Type B pancreatic cell (in vitro differentiated cells): ENCODE results near the gene PRICKLE2. TPM values are rescaled to one million over a fixed set of nuclear protein-coding genes. Genes with fewer than 3 reads are reported as not detected.

Experiments used
- DNase-seq: peaks from one replicate; pipeline ENCODE4 v3.0.0; 2021; ENCODE audit warnings: mixed read lengths; ENCODE audit not compliant: unreplicated experiment; ENCODE audit errors: extremely low spot score
- H3K27ac Mint-ChIP-seq: 2 replicates; pipeline ENCODE4 v1.8.0; 2021; ENCODE audit warnings: mild to moderate bottlenecking, mixed read lengths
- H3K27me3 Mint-ChIP-seq: 2 replicates; pipeline ENCODE4 v1.8.0; 2021; ENCODE audit warnings: mixed read lengths
- H3K36me3 Mint-ChIP-seq: 2 replicates; pipeline ENCODE4 v1.8.0; 2021; ENCODE audit warnings: mixed read lengths
- H3K4me1 Mint-ChIP-seq: one replicate; pipeline ENCODE4 v1.8.0; 2021; ENCODE audit warnings: mixed read lengths; ENCODE audit not compliant: unreplicated experiment
- H3K4me3 Mint-ChIP-seq: 2 replicates; pipeline ENCODE4 v1.8.0; 2021; ENCODE audit warnings: mild to moderate bottlenecking, mixed read lengths
- H3K9me3 Mint-ChIP-seq: 2 replicates; pipeline ENCODE4 v1.8.0; 2021; ENCODE audit warnings: mixed read lengths
- total RNA-seq: library from RNA; stranded (reverse); gene quantifications from 2 replicates; pipeline ENCODE4 v1.2.1, GENCODE V29; 2021; ENCODE audit warnings: low replicate concordance
- TF ChIP-seq, protein P1 (sequence below): fragments of 200-600 bp; sonication (generic); conservative IDR thresholded peaks from 2 replicates; pipeline ENCODE4 v1.5.0; 2021; ENCODE audit warnings: antibody characterized with exemption, mild to moderate bottlenecking

PRICKLE2 gene
- total RNA-seq, 1 donor from 2014 or later: 23.6 TPM

DNA sequence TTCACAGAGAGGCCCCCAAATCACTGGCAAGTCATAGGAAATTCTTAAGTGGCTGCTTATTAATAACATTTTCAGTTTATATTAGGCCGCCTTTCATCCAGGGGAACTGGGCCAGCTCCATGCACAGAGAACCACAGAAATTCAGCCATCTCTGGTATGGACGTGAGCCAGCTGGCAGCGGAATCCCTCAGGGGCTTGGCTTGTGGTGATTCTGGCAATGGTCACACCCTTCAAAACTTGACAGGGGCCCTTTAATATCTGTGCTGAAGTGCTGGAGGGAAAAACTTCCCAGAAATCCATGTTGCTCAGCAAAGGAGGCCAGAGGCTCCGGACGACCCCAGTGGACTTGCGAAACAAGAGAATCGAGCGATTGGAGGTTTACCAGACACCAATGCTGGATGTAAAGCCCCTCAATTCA is 11.3 kb downstream of the PRICKLE2 start:
- H3K27ac Mint-ChIP-seq: peak overlapping the region; percentile 50
- H3K4me3 Mint-ChIP-seq: peak overlapping the region; percentile 42

GRCh38 chr3:64213224-64213878 is 11.9 kb downstream of the PRICKLE2 start:
- TF ChIP-seq, protein P1, sequence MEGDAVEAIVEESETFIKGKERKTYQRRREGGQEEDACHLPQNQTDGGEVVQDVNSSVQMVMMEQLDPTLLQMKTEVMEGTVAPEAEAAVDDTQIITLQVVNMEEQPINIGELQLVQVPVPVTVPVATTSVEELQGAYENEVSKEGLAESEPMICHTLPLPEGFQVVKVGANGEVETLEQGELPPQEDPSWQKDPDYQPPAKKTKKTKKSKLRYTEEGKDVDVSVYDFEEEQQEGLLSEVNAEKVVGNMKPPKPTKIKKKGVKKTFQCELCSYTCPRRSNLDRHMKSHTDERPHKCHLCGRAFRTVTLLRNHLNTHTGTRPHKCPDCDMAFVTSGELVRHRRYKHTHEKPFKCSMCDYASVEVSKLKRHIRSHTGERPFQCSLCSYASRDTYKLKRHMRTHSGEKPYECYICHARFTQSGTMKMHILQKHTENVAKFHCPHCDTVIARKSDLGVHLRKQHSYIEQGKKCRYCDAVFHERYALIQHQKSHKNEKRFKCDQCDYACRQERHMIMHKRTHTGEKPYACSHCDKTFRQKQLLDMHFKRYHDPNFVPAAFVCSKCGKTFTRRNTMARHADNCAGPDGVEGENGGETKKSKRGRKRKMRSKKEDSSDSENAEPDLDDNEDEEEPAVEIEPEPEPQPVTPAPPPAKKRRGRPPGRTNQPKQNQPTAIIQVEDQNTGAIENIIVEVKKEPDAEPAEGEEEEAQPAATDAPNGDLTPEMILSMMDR: no peak
- no peak overlapping the region for H3K27ac Mint-ChIP-seq

More for the DNA sequence above, 11.3 kb downstream of the PRICKLE2 start:
- no peaks in the 10 kb centered on the region for H3K9me3 Mint-ChIP-seq
- H3K4me1 Mint-ChIP-seq: peaks cover 45% of the 10 kb centered on the region
- H3K27me3 Mint-ChIP-seq: no peaks in the 10 kb centered on the region
- H3K36me3 Mint-ChIP-seq: peaks cover 4% of the 10 kb centered on the region
- TF ChIP-seq, protein P1: no peak
- DNase-seq: no peak

GRCh38 chr3:64209866-64210621 is 15.2 kb downstream of the PRICKLE2 start:
- H3K27me3 Mint-ChIP-seq: no peaks in the 10 kb centered on the region
- no peak for DNase-seq
- peaks cover 4% of the 10 kb centered on the region for H3K36me3 Mint-ChIP-seq
- no peak overlapping the region for H3K4me3 Mint-ChIP-seq
- H3K4me1 Mint-ChIP-seq: peaks cover 36% of the 10 kb centered on the region
- H3K9me3 Mint-ChIP-seq: no peaks in the 10 kb centered on the region
- TF ChIP-seq, protein P1: no peak
- no peak overlapping the region for H3K27ac Mint-ChIP-seq

More at GRCh38 chr3:64213224-64213878, 11.9 kb downstream of the PRICKLE2 start:
- Mint-ChIP-seq H3K27me3 (no peaks in the 10 kb centered on the region), H3K36me3 (peaks cover 4% of the 10 kb centered on the region), H3K4me1 (peaks cover 41% of the 10 kb centered on the region), H3K4me3 (no peak overlapping the region), H3K9me3 (no peaks in the 10 kb centered on the region)
- DNase-seq: no peak

- H3K27ac Mint-ChIP-seq: no peak overlapping the region
- H3K4me1 Mint-ChIP-seq: peaks cover 38% of the 10 kb centered on the region
- no peaks in the 10 kb centered on the region for H3K27me3 Mint-ChIP-seq
- peaks cover 4% of the 10 kb centered on the region for H3K9me3 Mint-ChIP-seq
- DNase-seq: no peak
- H3K4me3 Mint-ChIP-seq: peak overlapping the region; percentile 29
- H3K36me3 Mint-ChIP-seq: peaks cover 3% of the 10 kb centered on the region
- TF ChIP-seq, protein P1: no peak
Measured at GRCh38 chr3:64207289-64208080, 17.8 kb downstream of the PRICKLE2 start.
